NOMO-1 (cell line): ENCODE results near the gene ZNF608.

Experiments used
- DNase-seq, 2 experiments: peaks; one replicate each; lab custom pipeline; 2025; ENCODE audit not compliant: unreplicated experiment in 2 of 2; lab: John Stamatoyannopoulos, UW

ZNF608 gene

GRCh38 chr5:124738681-124739633 lies 7.5 kb downstream of the ZNF608 start:
- DNase-seq, result no peak

GRCh38 chr5:124737651-124738050 lies 8.8 kb downstream of the ZNF608 start:
- DNase-seq, result no peak

DNA sequence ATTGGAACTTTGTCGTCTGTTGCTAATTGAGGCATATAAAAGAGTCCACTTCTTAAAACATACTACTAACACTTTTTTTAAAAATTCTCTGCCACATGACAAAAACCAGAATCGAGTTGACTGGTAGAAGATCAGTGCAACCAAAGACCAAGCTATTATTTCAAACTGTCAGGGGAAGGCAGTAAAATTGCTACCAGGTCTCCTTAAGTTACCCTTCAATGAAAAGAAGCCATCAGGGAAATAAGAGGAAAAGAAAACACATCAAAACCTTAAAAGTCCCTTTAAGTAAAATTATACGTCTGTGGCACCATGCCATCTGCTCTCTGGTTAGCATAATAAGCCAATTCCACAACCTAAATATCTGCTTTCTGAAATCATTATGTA lies 9.6 kb downstream of the ZNF608 start:
- no peak for DNase-seq

DNA sequence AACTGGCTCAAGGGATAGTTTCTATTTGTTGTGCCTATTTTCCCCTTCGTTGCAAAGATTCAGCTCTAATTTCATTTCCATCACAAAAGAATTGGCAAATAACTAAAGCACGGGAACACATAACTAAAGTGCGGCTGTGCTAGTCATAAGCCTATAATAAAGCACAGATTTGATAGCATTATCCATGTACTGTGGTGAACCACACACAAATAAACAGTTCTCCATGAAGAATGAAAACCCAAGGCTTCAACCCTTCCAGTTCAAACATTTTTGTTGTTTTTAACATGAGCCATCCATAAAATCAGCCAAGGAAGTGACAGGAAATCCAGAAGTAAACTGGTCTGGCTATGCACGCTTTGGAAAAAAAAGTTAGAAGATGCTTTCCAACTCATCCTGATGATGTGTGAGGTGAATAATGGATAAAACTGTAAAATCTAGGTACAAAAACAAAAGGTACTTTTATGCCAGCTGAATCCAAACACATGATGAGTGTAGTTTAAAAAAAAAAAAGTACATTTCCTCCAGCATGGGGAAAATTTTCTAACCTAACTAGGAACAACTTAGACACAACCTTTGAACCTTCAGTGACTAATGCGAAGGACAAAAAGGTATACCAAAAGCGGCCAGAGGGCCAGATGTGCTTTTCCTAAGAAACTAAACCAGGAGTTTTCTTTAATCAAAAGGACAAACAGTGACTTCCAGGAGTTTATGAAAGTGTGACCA lies 10.2 kb downstream of the ZNF608 start:
- DNase-seq, result no peak

DNA sequence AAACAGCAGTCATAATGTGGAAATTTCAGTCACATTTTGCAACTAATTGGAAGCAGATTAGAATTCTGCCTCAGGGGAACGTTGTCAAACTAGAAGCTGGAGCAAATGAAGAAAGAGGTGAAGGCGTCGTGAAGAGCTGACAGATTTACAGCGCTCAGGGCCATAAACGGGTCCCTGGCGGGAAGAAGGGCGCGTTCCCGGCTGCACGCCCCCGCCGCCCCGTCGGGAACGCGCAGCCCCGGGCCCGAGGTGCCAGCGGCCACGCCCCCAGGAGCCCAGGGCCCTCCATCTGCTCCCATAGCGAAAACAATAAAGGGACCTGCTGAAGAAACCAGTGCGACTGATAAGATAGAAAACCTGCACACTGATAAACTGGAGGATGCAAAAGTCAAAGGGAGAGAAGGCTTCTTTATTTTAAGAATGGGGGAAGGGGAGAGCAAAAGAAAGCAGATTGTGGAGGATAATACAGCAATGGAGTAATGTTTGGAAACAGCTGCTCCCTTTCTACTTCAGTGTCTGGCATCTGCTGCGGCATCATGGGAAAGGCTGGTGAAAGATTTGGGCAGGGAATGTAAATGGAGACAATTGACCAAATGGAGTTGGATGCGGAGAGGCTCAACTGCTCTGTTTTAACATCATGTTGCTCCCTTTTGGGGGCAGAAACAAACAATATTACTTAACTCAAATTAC lies 11.1 kb downstream of the ZNF608 start:
- DNase-seq, result no peak

GRCh38 chr5:124734574-124735168 lies 11.8 kb downstream of the ZNF608 start:
- DNase-seq, result no peak

GRCh38 chr5:124733329-124733650 lies 13.1 kb downstream of the ZNF608 start:
- no peak for DNase-seq

GRCh38 chr5:124732428-124733328 lies 13.8 kb downstream of the ZNF608 start:
- DNase-seq, result no peak

GRCh38 chr5:124730381-124730780 lies 16.1 kb downstream of the ZNF608 start:
- no peak for DNase-seq

GRCh38 chr5:124729720-124730359 lies 16.6 kb downstream of the ZNF608 start:
- DNase-seq, result no peak

DNA sequence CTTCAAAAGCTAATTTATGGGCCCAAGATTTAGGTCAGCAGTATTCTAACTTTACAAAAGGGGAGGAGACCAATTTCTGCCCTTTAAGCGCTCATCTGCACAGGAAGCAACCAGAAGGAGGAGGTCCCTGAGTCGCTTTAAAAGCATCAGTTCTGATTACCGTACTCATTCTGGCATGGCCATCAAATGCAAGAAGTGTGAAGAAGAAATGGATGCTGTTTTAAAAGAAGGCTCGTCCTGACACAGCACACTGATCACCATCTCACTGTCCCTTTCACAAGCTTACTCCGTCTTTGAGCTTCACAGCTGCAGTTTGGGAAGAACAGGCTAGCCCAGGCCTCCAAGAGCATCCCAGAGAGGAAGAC lies 17.5 kb downstream of the ZNF608 start:
- no peak for DNase-seq

GRCh38 chr5:124728331-124728967 lies 18.0 kb downstream of the ZNF608 start:
- no peak for DNase-seq

- no peak for DNase-seq
Measured at GRCh38 chr5:124726631-124727362, 19.6 kb downstream of the ZNF608 start.

DNA sequence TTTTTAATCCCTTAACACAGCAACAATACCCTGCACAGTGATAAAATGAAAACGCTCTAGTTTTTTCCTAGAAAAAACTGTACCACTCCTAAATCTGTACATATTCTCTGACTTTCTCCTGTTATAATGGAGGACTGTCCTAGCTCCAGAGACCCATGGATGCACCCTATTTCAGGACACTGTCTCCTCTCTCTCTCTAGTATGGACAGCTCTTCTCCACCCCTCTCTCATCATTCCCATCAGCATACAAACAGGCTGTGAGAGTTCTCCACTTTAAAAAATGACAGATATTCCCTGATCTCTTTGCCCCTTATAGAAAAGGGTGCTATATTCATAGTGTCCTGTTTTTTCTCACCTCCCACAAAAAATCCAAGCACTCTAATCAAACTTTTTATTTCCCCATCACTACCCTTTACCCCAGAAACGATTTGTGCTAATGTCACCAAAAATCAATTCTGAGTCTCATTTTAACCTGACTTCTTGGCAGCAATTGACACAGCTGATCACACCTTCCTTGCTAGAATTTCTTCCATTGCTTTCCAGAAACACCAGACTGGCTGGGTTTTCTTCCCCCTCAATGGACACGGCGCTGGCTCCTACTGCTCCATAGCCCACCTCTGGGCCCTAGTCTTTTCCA lies 20.7 kb downstream of the ZNF608 start:
- no peak for DNase-seq

DNA sequence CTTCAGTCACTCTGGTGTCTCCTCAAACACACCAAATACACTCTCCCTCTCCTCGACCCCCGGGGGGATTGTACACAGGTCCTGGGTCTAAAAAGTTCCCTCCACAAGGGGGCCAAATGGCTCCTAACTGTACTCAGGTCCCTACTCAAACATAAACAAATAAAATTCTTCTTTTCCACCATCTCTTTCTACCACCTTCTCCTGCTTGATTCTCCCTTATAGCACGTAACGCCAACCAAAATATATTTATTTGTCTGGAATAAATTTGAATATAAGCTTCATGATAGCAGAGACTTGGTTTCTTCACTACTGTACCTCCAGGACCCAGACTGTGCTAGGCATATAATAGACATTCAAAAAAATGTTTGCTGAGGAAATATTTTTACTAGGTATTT lies 21.4 kb downstream of the ZNF608 start:
- DNase-seq, result no peak

DNA sequence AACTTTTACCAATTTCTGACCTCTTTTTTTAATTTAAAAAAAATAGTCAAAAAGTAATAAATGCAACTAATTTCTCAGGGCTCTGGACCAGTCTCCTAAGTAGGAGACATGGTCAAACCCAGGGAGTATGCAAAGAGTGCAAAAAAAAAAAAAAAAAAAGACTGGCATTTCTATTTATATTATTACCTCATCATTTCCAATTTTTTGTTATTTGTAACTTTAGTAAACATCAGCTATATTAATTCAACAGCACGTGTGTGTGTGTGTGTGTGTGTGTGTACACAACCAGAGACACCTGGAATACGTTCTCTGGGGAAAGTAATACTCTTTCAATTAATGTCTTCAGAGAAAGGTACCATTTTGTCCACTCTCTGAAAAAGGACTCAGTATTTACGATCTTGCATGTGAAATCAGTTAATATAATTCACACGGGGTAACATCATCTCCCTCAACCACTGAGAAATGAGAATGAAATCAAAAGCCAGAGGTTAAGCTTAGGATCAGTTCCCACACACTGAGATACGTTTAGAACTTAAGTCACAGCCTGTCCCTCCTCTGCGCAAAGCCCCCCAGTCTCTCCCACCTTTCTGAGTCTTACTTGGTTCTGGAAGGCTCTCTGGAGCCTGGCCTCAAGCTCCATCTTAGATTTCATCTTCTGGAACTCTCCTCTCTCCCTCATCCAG lies 21.9 kb downstream of the ZNF608 start:
- no peak for DNase-seq

- DNase-seq, result no peak
Measured at GRCh38 chr5:124721229-124721735, 25.2 kb downstream of the ZNF608 start.
